HepG2 (cell line): ENCODE results near the gene ANKRD17. TPM values are rescaled to one million over a fixed set of nuclear protein-coding genes. Genes with fewer than 3 reads are reported as not detected.
A peak's percentile ranks its signal among the peaks of the same experiment; 100 is the strongest.
"Not testable (repeated sequence)": the region's sequence is repeated elsewhere in the genome, so short reads cannot be mapped to it uniquely, and the experiment has no call there.

Experiments used
- ATAC-seq: fragments of 200-7000 bp; cut with Tn5 transposase; 3 replicates; pipeline ENCODE4 v1.9.1; 2020; ENCODE audit warnings: mild to moderate bottlenecking, moderate library complexity
- BruUV-seq: library from RNA; stranded (reverse); fragments of 400-500 nt; replicated peaks from 2 replicates; lab custom pipeline; 2021; lab: Mats Ljungman, UMichigan
- CTCF ChIA-PET: fragments of 300-600 bp; formaldehyde crosslinking; extraction: SDS; loops from one replicate; lab custom pipeline; 2021; ENCODE audit warnings: low total read pairs, inconsistent platforms, low intra/inter-chr PET ratio; lab: Yijun Ruan, JAX
- POLR2A ChIA-PET: fragments of 350-600 bp; sonication (Branson Sonifier 250); formaldehyde crosslinking; loops from one replicate; lab custom pipeline; 2020; ENCODE audit warnings: antibody characterized with exemption, inconsistent platforms; lab: Yijun Ruan, JAX
- DNase-seq: peaks from one replicate; pipeline ENCODE4 v3.0.0-alpha.2; 2015; ENCODE audit warnings: low spot score
- FAIRE-seq: peaks from 3 replicates; lab custom pipeline; 2011; peaks lifted over from hg19 to GRCh38; lab: Jason Lieb, UNC
- H2AFZ ChIP-seq: one replicate; pipeline ENCODE4 v1.6.1; 2011; ENCODE audit warnings: low read length, inconsistent platforms
- H3K27ac ChIP-seq: fragments of 300-600 bp; 3 replicates; pipeline ENCODE4 v1.8.0; 2011; ENCODE audit warnings: mixed run types, mild to moderate bottlenecking, mixed read lengths, low read length, inconsistent platforms; ENCODE audit not compliant: insufficient read depth; ENCODE audit errors: extremely low read length
- H3K27me3 ChIP-seq, 2 experiments: fragments of 200-600 bp in 1 of 2; 2 replicates in 1 of 2; 3 replicates in 1 of 2; pipeline versions ENCODE4 v1.6.0 to v1.8.0; 2011; ENCODE audit warnings: low read length in 2 of 2, mild to moderate bottlenecking in 2 of 2, moderate library complexity in 2 of 2, inconsistent platforms in 1 of 2; ENCODE audit not compliant: insufficient read depth in 2 of 2, control insufficient read depth in 1 of 2
- H3K36me3 ChIP-seq, 2 experiments: fragments of 200-600 bp in 1 of 2; replicated peaks in 1 of 2; 2 replicates in 1 of 2; 3 replicates in 1 of 2; pipeline versions ENCODE4 v1.5.1 to v1.8.0; 2011; ENCODE audit warnings: low read length in 2 of 2, inconsistent platforms in 1 of 2; ENCODE audit not compliant: insufficient read depth in 2 of 2, control insufficient read depth in 1 of 2
- H3K4me1 ChIP-seq: 2 replicates; pipeline ENCODE4 v1.5.1; 2012; ENCODE audit warnings: low read length, inconsistent platforms; ENCODE audit not compliant: insufficient read depth
- H3K4me2 ChIP-seq: 2 replicates; pipeline ENCODE4 v1.6.0; 2011; ENCODE audit warnings: low read depth, low read length, inconsistent platforms
- H3K4me3 ChIP-seq, 3 experiments: fragments of 200-600 bp in 1 of 3; sonication (generic), shearing (Covaris generic) in 1 of 3; replicated peaks in 1 of 3; 2 replicates each; pipeline ENCODE4 v1.5.1; 2011 to 2016; ENCODE audit warnings: low read length in 3 of 3, inconsistent platforms in 2 of 3, low read depth in 2 of 3, mild to moderate bottlenecking in 2 of 3, control low read depth in 1 of 3, mixed read lengths in 1 of 3; ENCODE audit not compliant: insufficient read depth in 1 of 3
- H3K79me2 ChIP-seq: one replicate; pipeline ENCODE4 v1.6.1; 2011; ENCODE audit warnings: low read length, inconsistent platforms; ENCODE audit not compliant: insufficient read depth
- H3K9ac ChIP-seq: 2 replicates; pipeline ENCODE4 v1.6.0; 2011; ENCODE audit warnings: mild to moderate bottlenecking, low read depth, low read length, inconsistent platforms; ENCODE audit not compliant: insufficient read depth
- H3K9me3 ChIP-seq: 2 replicates; pipeline ENCODE4 v1.5.1; 2012; ENCODE audit warnings: mild to moderate bottlenecking, low read length
- H4K20me1 ChIP-seq: 2 replicates; pipeline ENCODE4 v1.6.0; 2011; ENCODE audit warnings: inconsistent platforms, mild to moderate bottlenecking, low read length, moderate library complexity; ENCODE audit not compliant: insufficient read depth
- NR2F6 ChIP-seq, 2 experiments: IDR thresholded peaks; 2 replicates each; pipeline ENCODE4 v1.6.1; 2016; ENCODE audit warnings: antibody characterized with exemption in 1 of 2, mild to moderate bottlenecking in 1 of 2
- RBM22 ChIP-seq: fragments of 200-400 bp; formaldehyde crosslinking; optimal IDR thresholded peaks from 2 replicates; pipeline ENCODE3; 2017; ENCODE audit warnings: mild to moderate bottlenecking, low read length, moderate library complexity
- SP1 ChIP-seq, 2 experiments: fragments of 450-650 bp in 1 of 2; sonication (generic) in 1 of 2; formaldehyde crosslinking in 1 of 2; IDR thresholded peaks; 2 replicates each; pipeline versions ENCODE4 v1.4.0 to v1.6.1; 2016 to 2020; ENCODE audit warnings: missing genetic modification reagents in 1 of 2
- WGBS: methylation state at CpG from one replicate; pipeline ENCODE4 v1.1.6; 2017; ENCODE audit warnings: low lambda C conversion rate; 5-methylcytosine and 5-hydroxymethylcytosine counted together
- in situ Hi-C: cut with HindIII; loops from 2 replicates; pipeline ENCODE4 v1.10.0; 2017; ENCODE audit warnings: low pct_unique_long_range_greater_than_20kb; ENCODE audit not compliant: extremely low pct_ligation_motif_present
- intact Hi-C: fragments of 100-400 bp; cut with micrococcal nuclease; formaldehyde crosslinking; loops from one replicate; pipeline ENCODE4 v1.10.0; 2022; ENCODE audit not compliant: unreplicated experiment
- polyA plus RNA-seq, 8 experiments: library from polyadenylated mRNA; depleted of rRNA in 3 of 8; stranded (reverse) in 7 of 8; unstranded in 1 of 8; fragments of >200 nt; fragmentation: Illumina TruSeq in 4 of 8; extraction: Trizol in 4 of 8; gene quantifications; 2 replicates each; pipeline versions ENCODE4 v1.2.1 to v1.2.3, GENCODE V29; 2011 to 2016; ENCODE audit warnings: low read depth in 4 of 8, missing spikeins in 1 of 8, mixed read lengths in 1 of 8; ENCODE audit not compliant: insufficient read depth in 1 of 8
- total RNA-seq, 5 experiments: library from RNA; depleted of rRNA; stranded (reverse); fragments of >200 nt; fragmentation: Illumina TruSeq; extraction: Trizol; gene quantifications; 2 replicates each; pipeline ENCODE4 v1.2.3, GENCODE V29; 2016; ENCODE audit warnings: low read depth in 1 of 5

The ANKRD17 gene
- total and polyA plus RNA-seq, 2 of the 13 experiments (the other 11 are each of a cell fraction or from before 2014, with no cell fraction given) = 55.7 to 61.1 TPM

DNA sequence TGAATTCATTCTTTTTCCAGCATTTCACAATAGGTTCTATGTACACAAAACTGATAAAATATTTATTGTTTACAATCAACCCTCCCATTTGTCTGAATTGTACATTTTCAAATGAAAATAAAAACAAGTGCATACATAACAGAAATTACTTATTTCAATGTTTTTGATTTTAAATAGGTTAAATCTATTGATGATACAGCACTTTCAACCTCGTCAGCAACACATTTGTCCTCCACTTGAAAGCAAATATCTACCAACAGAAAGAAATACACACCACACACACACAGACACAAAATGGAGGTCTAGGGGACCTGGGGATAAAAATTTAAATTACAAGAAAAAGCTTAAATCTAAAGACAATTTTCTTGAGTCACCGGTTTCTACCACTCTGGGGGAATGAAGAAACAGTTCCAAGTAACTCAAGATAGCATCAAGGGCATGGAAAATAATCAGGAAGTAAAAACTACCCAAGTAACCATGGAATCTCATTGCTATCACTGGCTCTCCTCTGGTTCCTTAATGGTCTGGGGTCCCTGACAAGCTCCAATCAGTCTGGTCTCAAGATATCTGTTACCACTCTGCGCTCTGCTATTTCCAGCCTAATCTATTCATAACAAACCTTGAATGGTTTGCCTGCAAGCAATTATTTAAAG, 27.6 kb downstream of the ANKRD17 start (continued):
- no peak for TF ChIP-seq NR2F6 (IDR thresholded peaks at IDR 0.05)
- no peak for TF ChIP-seq NR2F6 (CRISPR knock-in tag; IDR thresholded peaks at IDR 0.05)

DNA sequence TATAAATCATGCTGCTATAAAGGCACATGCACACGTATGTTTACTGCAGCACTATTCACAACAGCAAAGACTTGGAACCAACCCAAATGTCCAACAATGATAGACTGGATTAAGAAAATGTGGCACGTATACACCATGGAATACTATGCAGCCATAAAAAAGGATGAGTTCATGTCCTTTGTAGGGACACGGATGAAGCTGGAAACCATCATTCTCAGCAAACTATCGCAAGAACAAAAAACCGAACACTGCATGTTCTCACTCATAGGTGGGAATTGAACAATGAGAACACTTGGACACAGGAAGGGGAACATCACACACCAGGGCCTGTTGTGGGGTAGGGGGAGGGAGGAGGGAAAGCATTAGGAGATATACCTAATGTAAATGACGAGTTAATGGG, 29.8 kb downstream of the ANKRD17 start:
- POLR2A ChIA-PET, intact Hi-C loops, DNase-seq, BruUV-seq, H3K4me1 ChIP-seq, H3K9me3 ChIP-seq, FAIRE-seq, H3K27me3 ChIP-seq, in situ Hi-C loops, H3K4me2 ChIP-seq, H2AFZ ChIP-seq, H3K4me3 ChIP-seq, H3K27ac ChIP-seq, CTCF ChIA-PET, H3K9ac ChIP-seq, ATAC-seq: not testable (repeated sequence)
- Histone ChIP-seq H3K79me2 (peaks cover 77% of the 10 kb centered on the region), H3K36me3 (peaks cover 3 to 42% of the 10 kb centered on the region in 2 experiments; a peak in 4 of 5 replicates), H4K20me1 (peaks cover 11% of the 10 kb centered on the region)
- WGBS = 90% methylated on average over 6 of the region's 6 CpGs

DNA sequence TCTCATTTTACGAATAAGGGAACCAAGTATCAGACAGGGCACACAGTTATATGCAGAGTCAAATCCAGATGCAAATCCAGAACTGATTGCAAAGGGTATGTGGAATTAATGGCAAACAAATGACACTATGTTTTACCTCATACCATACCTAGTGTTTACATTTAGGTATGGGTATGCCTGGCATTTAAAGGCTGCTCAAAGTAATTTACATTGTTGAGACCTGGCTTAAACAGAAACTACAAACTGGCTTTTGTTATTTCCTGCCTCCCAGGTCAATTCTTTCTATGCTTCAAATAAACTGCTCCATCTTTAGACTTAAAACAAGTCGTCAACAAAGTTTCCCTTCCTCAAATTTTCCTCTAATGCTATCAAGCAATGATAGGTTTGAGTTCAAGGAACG, 33.7 kb downstream of the ANKRD17 start:
- 97% methylated on average over 3 of the region's 3 CpGs for WGBS
- peaks cover 6% of the 10 kb centered on the region; the same call in 1 of the 2 replicates for H3K4me1 ChIP-seq
- in situ Hi-C loops = no loop called here
- ATAC-seq = no peak
- no peak overlapping the region for H2AFZ ChIP-seq
- POLR2A ChIA-PET = no interaction called here
- peaks cover 83% of the 10 kb centered on the region for H3K79me2 ChIP-seq
- H4K20me1 ChIP-seq = peaks cover 14% of the 10 kb centered on the region
- no peaks in the 10 kb centered on the region for H3K9me3 ChIP-seq
- no peak overlapping the region for H3K4me2 ChIP-seq
- peak; percentile 18 for TF ChIP-seq RBM22
- no peak for TF ChIP-seq SP1 (IDR thresholded peaks at IDR 0.05)
- TF ChIP-seq SP1 (CRISPR knock-in tag; IDR thresholded peaks at IDR 0.05) = no peak
- TF ChIP-seq, all 625 proteins: peak for 1
- Histone ChIP-seq H3K9ac (no peak overlapping the region), H3K4me3 (no peak overlapping the region), H3K27ac (no peak overlapping the region), H3K36me3 (peaks cover 1 to 17% of the 10 kb centered on the region in 2 experiments; a peak in 3 of 5 replicates), H3K27me3 (no peaks in the 10 kb centered on the region)
- BruUV-seq = no TSS peak
- DNase-seq = no peak
- CTCF ChIA-PET = no interaction called here
- no peak for FAIRE-seq
- intact Hi-C loops = no loop called here
